KMS-11 (cell line): ENCODE results near the gene GYPB.
"Not testable (repeated sequence)": the region's sequence is repeated elsewhere in the genome, so short reads cannot be mapped to it uniquely, and the experiment has no call there.

Experiments used
- H2AFZ ChIP-seq: fragments of 200-600 bp; sonication (generic); 2 replicates; pipeline ENCODE4 v1.6.1; 2016; ENCODE audit warnings: antibody characterized with exemption, mixed run types, low read depth
- H3K27ac ChIP-seq: fragments of 200-600 bp; sonication (generic); 2 replicates; pipeline ENCODE4 v1.6.1; 2016; ENCODE audit warnings: mild to moderate bottlenecking, mixed run types
- H3K27me3 ChIP-seq: fragments of 200-600 bp; sonication (generic); 2 replicates; pipeline ENCODE4 v1.6.1; 2017; ENCODE audit warnings: mild to moderate bottlenecking, low read depth, mixed run types, moderate library complexity; ENCODE audit not compliant: insufficient read depth
- H3K36me3 ChIP-seq: fragments of 200-600 bp; sonication (generic); 2 replicates; pipeline ENCODE4 v1.6.1; 2017; ENCODE audit warnings: mild to moderate bottlenecking, mixed run types; ENCODE audit not compliant: insufficient read depth
- H3K4me1 ChIP-seq: fragments of 200-600 bp; sonication (generic); 2 replicates; pipeline ENCODE4 v1.6.1; 2016; ENCODE audit warnings: mild to moderate bottlenecking, low read depth, mixed run types; ENCODE audit not compliant: poor library complexity, severe bottlenecking
- H3K4me2 ChIP-seq: fragments of 200-600 bp; sonication (generic); 2 replicates; pipeline ENCODE4 v1.7.0; 2016; ENCODE audit warnings: mild to moderate bottlenecking, mixed run types
- H3K4me3 ChIP-seq: fragments of 200-600 bp; sonication (generic); IDR thresholded peaks from 2 replicates; pipeline ENCODE4 v1.6.1; 2017; ENCODE audit warnings: low read depth, low read length, mixed read lengths; ENCODE audit not compliant: insufficient read depth
- H3K79me2 ChIP-seq: fragments of 200-600 bp; sonication (generic); 2 replicates; pipeline ENCODE4 v1.6.1; 2016; ENCODE audit warnings: low read depth, mixed run types; ENCODE audit not compliant: insufficient read depth
- H3K9ac ChIP-seq: fragments of 200-600 bp; sonication (generic); 2 replicates; pipeline ENCODE4 v1.6.1; 2016; ENCODE audit warnings: mild to moderate bottlenecking, mixed run types
- H4K20me1 ChIP-seq: fragments of 200-600 bp; sonication (generic); 2 replicates; pipeline ENCODE4 v1.6.1; 2016; ENCODE audit warnings: mild to moderate bottlenecking, mixed run types; ENCODE audit not compliant: insufficient read depth
- CTCF ChIP-seq: fragments of 200-600 bp; sonication (generic); conservative IDR thresholded peaks from 2 replicates; pipeline ENCODE4 v1.6.1; 2017; ENCODE audit warnings: low read depth, mild to moderate bottlenecking, antibody characterized with exemption, low read length, moderate library complexity, mixed read lengths

Gene GYPB

GRCh38 chr4:144021336-144021990 is 2.3 kb upstream of the GYPB start:
- H3K27ac ChIP-seq, H3K4me3 ChIP-seq, H3K79me2 ChIP-seq, H3K4me1 ChIP-seq, H3K27me3 ChIP-seq, H4K20me1 ChIP-seq, H3K36me3 ChIP-seq, H3K9ac ChIP-seq, H2AFZ ChIP-seq, H3K4me2 ChIP-seq: not testable (repeated sequence)
- peak; percentile 34; the same call in 1 of the 2 replicates for TF ChIP-seq CTCF

GRCh38 chr4:144018223-144019000 is 768 bp downstream of the GYPB start:
- not testable (repeated sequence) for H3K79me2 ChIP-seq, H3K27me3 ChIP-seq, H3K4me2 ChIP-seq, H3K4me3 ChIP-seq, H3K4me1 ChIP-seq, H2AFZ ChIP-seq, H4K20me1 ChIP-seq, H3K36me3 ChIP-seq, H3K9ac ChIP-seq, H3K27ac ChIP-seq

GRCh38 chr4:144017271-144017670 is 1.9 kb downstream of the GYPB start:
- H3K4me1 ChIP-seq, H3K27me3 ChIP-seq, H3K4me3 ChIP-seq, H3K79me2 ChIP-seq, H3K9ac ChIP-seq, H3K4me2 ChIP-seq, H3K36me3 ChIP-seq, H3K27ac ChIP-seq, H4K20me1 ChIP-seq, H2AFZ ChIP-seq: not testable (repeated sequence)

GRCh38 chr4:144016057-144016605 is 3.0 kb downstream of the GYPB start:
- H3K4me3 ChIP-seq, H4K20me1 ChIP-seq, H3K4me2 ChIP-seq, H3K4me1 ChIP-seq, H3K27ac ChIP-seq, H3K36me3 ChIP-seq, H3K27me3 ChIP-seq, H3K9ac ChIP-seq, H3K79me2 ChIP-seq, H2AFZ ChIP-seq: not testable (repeated sequence)

GRCh38 chr4:144014808-144015207 is 4.4 kb downstream of the GYPB start:
- H3K4me3 ChIP-seq = no peak overlapping the region
- no peak for TF ChIP-seq CTCF

GRCh38 chr4:144008602-144009001 is 10.6 kb downstream of the GYPB start:
- not testable (repeated sequence) for H4K20me1 ChIP-seq, H3K4me3 ChIP-seq, H3K9ac ChIP-seq, H3K4me1 ChIP-seq, H3K79me2 ChIP-seq, H3K36me3 ChIP-seq, H3K4me2 ChIP-seq, H2AFZ ChIP-seq, H3K27ac ChIP-seq, H3K27me3 ChIP-seq

More at GRCh38 chr4:144014808-144015207, 4.4 kb downstream of the GYPB start:
- H3K79me2 ChIP-seq = no peaks in the 10 kb centered on the region
- no peak overlapping the region for H3K4me2 ChIP-seq
- H4K20me1 ChIP-seq = no peaks in the 10 kb centered on the region
- H3K27ac ChIP-seq = no peak overlapping the region
- no peak overlapping the region for H2AFZ ChIP-seq
- H3K4me1 ChIP-seq = no peaks in the 10 kb centered on the region
- no peak overlapping the region for H3K9ac ChIP-seq
- H3K27me3 ChIP-seq = no peaks in the 10 kb centered on the region
- no peaks in the 10 kb centered on the region for H3K36me3 ChIP-seq

GRCh38 chr4:144007960-144008359 is 11.2 kb downstream of the GYPB start:
- not testable (repeated sequence) for H3K4me2 ChIP-seq, H3K79me2 ChIP-seq, H3K36me3 ChIP-seq, H3K4me3 ChIP-seq, H3K4me1 ChIP-seq, H4K20me1 ChIP-seq, H3K27ac ChIP-seq, H3K9ac ChIP-seq, H3K27me3 ChIP-seq, H2AFZ ChIP-seq

- not testable (repeated sequence) for H3K4me2 ChIP-seq
Observed at GRCh38 chr4:144006200-144006803, 12.9 kb downstream of the GYPB start.

More at GRCh38 chr4:144006200-144006803, 12.9 kb downstream of the GYPB start:
- not testable (repeated sequence) for H4K20me1 ChIP-seq, H3K27me3 ChIP-seq, H3K9ac ChIP-seq, H2AFZ ChIP-seq, H3K27ac ChIP-seq, H3K36me3 ChIP-seq, H3K4me3 ChIP-seq, H3K79me2 ChIP-seq, H3K4me1 ChIP-seq
